T follicular helper cell (primary cell): Measurements from ENCODE around the gene PDLIM7.

ENCODE experiments used
- DNase-seq: peaks from one replicate; pipeline ENCODE4 v3.0.0-alpha.2; 2020; ENCODE audit warnings: low read depth

The PDLIM7 gene

GRCh38 chr5:177474846-177475562 is 22.4 kb downstream of the PDLIM7 start:
- DNase-seq = no peak

GRCh38 chr5:177474002-177474476 is 23.4 kb downstream of the PDLIM7 start:
- no peak for DNase-seq

- DNase-seq = no peak
These were observed 23.9 kb downstream of the PDLIM7 start, which contains the start of gene DBN1 for GRCh38 chr5:177473443-177474001. Gene DBN1, minus strand, starts transcription at chr5:177473634. Its CDS starts 113 bp downstream, at chr5:177473521.

- DNase-seq = no peak
These were observed 24.7 kb downstream of the PDLIM7 start for GRCh38 chr5:177472460-177473442.

- no peak for DNase-seq
These were observed 25.6 kb downstream of the PDLIM7 start for GRCh38 chr5:177471610-177472356.

GRCh38 chr5:177470759-177471536 is 26.5 kb downstream of the PDLIM7 start:
- DNase-seq = no peak

GRCh38 chr5:177469750-177470525 is 27.5 kb downstream of the PDLIM7 start:
- no peak for DNase-seq

GRCh38 chr5:177468685-177469628 is 28.4 kb downstream of the PDLIM7 start:
- DNase-seq = no peak

- DNase-seq = no peak
These were observed 29.1 kb downstream of the PDLIM7 start for GRCh38 chr5:177468329-177468684.

GRCh38 chr5:177467436-177467835 is 30.0 kb downstream of the PDLIM7 start:
- no peak for DNase-seq

GRCh38 chr5:177466861-177467260 is 30.5 kb downstream of the PDLIM7 start:
- no peak for DNase-seq

GRCh38 chr5:177465044-177465443 is 32.4 kb downstream of the PDLIM7 start:
- DNase-seq = no peak

- no peak for DNase-seq
These were observed 35.3 kb downstream of the PDLIM7 start for GRCh38 chr5:177462021-177462670.

GRCh38 chr5:177459819-177460628 is 37.4 kb downstream of the PDLIM7 start:
- DNase-seq = no peak

- DNase-seq = no peak
These were observed 38.0 kb downstream of the PDLIM7 start for GRCh38 chr5:177459357-177459756.

- DNase-seq = no peak
These were observed 38.5 kb downstream of the PDLIM7 start for GRCh38 chr5:177458912-177459350.
